ENCODE data around the gene MITF.

The MITF gene

GRCh38 chr3:69811452-69812401, 72.5 kb downstream of the MITF start:
- no peaks in the 10 kb centered on the region for H3K36me3 Mint-ChIP-seq (ENCODE audit: low read depth)
- DNase-seq (no peak), ATAC-seq (no peak)
- no peak overlapping the region for H3K27ac Mint-ChIP-seq
- H3K27me3 Mint-ChIP-seq = peaks cover 2% of the 10 kb centered on the region
- H3K4me3 Mint-ChIP-seq = no peak overlapping the region
- no peaks in the 10 kb centered on the region for H3K4me1 Mint-ChIP-seq
- H3K9me3 Mint-ChIP-seq = no peaks in the 10 kb centered on the region

DNA sequence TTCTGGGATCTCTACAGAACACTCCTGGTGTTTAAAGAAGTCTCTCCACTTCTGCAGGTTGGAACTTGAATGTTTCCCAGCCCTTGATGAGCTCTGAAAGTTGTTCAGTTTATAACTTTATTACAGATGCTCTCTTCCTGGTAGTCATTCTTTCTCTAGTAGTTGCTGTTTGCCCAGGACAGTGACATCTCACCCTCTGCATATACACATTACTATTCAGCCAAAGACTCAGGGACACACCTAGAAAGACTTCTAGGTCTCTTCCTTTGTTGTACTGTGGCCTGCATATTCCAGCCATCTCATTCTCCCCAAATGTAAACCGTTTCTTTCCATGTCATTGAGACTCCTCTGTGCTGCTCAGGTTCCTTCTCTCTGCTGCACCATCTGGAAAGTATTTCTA, 76.7 kb downstream of the MITF start:
- DNase-seq = no peak
- H3K27me3 Mint-ChIP-seq = peaks cover 2% of the 10 kb centered on the region
- no peak overlapping the region for H3K4me3 Mint-ChIP-seq
- no peaks in the 10 kb centered on the region for H3K36me3 Mint-ChIP-seq (ENCODE audit: low read depth)
- no peaks in the 10 kb centered on the region for H3K4me1 Mint-ChIP-seq
- no peak for ATAC-seq
- no peak overlapping the region for H3K27ac Mint-ChIP-seq
- H3K9me3 Mint-ChIP-seq = no peaks in the 10 kb centered on the region

DNA sequence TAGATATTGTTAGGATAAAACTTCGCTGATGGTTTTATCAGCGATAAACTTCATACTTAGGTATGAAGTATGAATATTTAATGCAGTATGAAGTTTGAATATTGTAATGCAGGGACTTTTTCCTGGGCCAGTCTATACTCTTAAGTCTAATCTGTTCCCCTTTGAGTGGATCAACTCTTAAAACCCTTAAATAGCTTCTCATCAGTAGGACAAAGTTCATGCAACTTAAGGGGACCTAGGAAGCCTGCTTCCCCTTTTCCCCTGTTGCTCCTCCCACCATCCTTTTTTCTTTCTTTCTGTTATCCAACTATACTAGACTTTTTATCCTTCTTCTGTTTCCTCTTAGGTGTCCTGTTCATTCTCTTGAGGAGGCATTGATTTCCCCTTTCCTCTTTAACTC, 78.7 kb downstream of the MITF start:
- Mint-ChIP-seq H3K4me3 (no peak overlapping the region), H3K27ac (no peak overlapping the region), H3K9me3 (no peaks in the 10 kb centered on the region), H3K27me3 (peaks cover 2% of the 10 kb centered on the region), H3K36me3 (ENCODE audit: low read depth) (no peaks in the 10 kb centered on the region), H3K4me1 (no peaks in the 10 kb centered on the region)
- ATAC-seq (no peak), DNase-seq (no peak)

DNA sequence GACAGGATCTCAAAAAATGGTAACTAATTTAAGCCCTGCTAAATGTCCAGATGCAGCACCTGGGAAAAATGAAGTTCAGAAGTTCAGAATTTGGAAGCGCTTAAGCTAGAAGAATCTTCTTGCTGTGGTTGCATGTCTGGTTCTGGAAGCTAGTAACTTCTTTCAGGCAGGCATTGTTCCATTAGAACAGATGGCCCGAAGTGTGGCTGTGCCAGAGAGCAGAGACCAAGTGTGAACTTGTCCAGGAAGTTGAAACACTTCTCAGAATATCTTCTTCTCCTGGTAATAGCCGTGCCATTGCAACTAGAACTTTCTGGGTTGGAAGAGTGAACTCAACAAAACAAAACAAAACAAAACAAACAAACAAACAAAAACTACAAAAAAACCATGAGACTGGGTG, 80.0 kb downstream of the MITF start:
- DNase-seq (no peak), ATAC-seq (no peak)
- Mint-ChIP-seq H3K27me3 (peaks cover 2% of the 10 kb centered on the region), H3K9me3 (no peaks in the 10 kb centered on the region), H3K27ac (no peak overlapping the region), H3K4me1 (no peaks in the 10 kb centered on the region), H3K4me3 (no peak overlapping the region), H3K36me3 (ENCODE audit: low read depth) (no peaks in the 10 kb centered on the region)

DNA sequence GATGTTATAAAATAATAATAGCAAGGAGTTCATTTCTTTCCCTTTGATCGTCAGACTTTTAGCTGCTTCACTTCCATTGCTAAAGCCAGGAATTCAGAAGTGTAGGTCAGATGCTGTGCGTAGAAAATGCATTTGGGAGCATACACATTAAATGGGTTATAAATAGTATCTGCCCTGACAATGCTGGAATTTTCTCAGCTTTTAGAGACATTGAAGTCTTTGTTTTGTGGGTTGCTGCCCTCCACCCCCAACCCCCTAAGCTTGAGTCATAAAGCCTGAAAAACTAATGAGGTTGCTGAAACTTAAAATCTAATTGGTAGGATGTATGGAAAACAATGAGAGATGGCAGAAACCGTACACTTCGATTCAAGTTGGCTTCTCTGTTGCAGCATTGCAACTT, 81.9 kb downstream of the MITF start:
- Mint-ChIP-seq H3K27ac (no peak overlapping the region), H3K27me3 (peaks cover 2% of the 10 kb centered on the region), H3K4me3 (no peak overlapping the region), H3K4me1 (no peaks in the 10 kb centered on the region), H3K9me3 (no peaks in the 10 kb centered on the region), H3K36me3 (ENCODE audit: low read depth) (no peaks in the 10 kb centered on the region)
- ATAC-seq (no peak), DNase-seq (no peak)

GRCh38 chr3:69823743-69824142, 84.5 kb downstream of the MITF start:
- no peak overlapping the region for H3K27ac Mint-ChIP-seq
- no peak for ATAC-seq
- peaks cover 2% of the 10 kb centered on the region for H3K27me3 Mint-ChIP-seq
- no peaks in the 10 kb centered on the region for H3K4me1 Mint-ChIP-seq
- no peak overlapping the region for H3K4me3 Mint-ChIP-seq
- H3K9me3 Mint-ChIP-seq = no peaks in the 10 kb centered on the region
- no peaks in the 10 kb centered on the region for H3K36me3 Mint-ChIP-seq (ENCODE audit: low read depth)
- no peak for DNase-seq

- H3K4me3 Mint-ChIP-seq = no peak overlapping the region
- no peak for ATAC-seq
- H3K36me3 Mint-ChIP-seq (ENCODE audit: low read depth) = no peaks in the 10 kb centered on the region
Measured at GRCh38 chr3:69825446-69825845, 86.2 kb downstream of the MITF start.

DNA sequence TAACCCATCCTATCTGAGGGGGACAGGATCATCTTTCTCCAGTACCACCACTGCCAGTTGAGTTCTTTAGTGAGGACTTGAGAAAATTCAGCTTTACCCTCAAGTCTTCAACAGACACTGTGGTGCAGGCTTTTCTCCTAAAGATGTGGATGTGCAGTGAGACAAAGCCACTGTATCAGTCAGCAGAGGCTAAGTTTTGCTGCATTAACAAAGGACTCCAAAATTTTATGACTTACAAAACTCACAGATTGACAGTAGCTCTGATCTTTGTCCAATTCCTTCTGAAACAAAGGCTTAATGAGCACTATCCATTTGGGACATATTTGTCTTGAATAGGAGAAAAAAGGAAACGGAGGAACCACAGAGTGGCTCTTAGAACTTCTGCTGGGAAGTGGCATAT, 87.9 kb downstream of the MITF start:
- Mint-ChIP-seq H3K4me1 (no peaks in the 10 kb centered on the region), H3K27me3 (no peaks in the 10 kb centered on the region), H3K27ac (no peak overlapping the region), H3K9me3 (no peaks in the 10 kb centered on the region), H3K4me3 (no peak overlapping the region), H3K36me3 (ENCODE audit: low read depth) (no peaks in the 10 kb centered on the region)
- DNase-seq (no peak), ATAC-seq (no peak)

More at GRCh38 chr3:69825446-69825845, 86.2 kb downstream of the MITF start:
- no peak overlapping the region for H3K27ac Mint-ChIP-seq
- H3K4me1 Mint-ChIP-seq = no peaks in the 10 kb centered on the region
- no peaks in the 10 kb centered on the region for H3K9me3 Mint-ChIP-seq
- peaks cover 2% of the 10 kb centered on the region for H3K27me3 Mint-ChIP-seq
- no peak for DNase-seq

GRCh38 chr3:69828817-69829216, 89.6 kb downstream of the MITF start:
- H3K9me3 Mint-ChIP-seq = peaks cover 4% of the 10 kb centered on the region

GRCh38 chr3:69830147-69830546, 90.9 kb downstream of the MITF start:
- H3K9me3 Mint-ChIP-seq = peaks cover 12% of the 10 kb centered on the region
- H3K27ac Mint-ChIP-seq = no peak overlapping the region
- H3K36me3 Mint-ChIP-seq (ENCODE audit: low read depth) = no peaks in the 10 kb centered on the region
- ATAC-seq (no peak), DNase-seq (no peak)
- no peaks in the 10 kb centered on the region for H3K4me1 Mint-ChIP-seq
- no peak overlapping the region for H3K4me3 Mint-ChIP-seq
- no peaks in the 10 kb centered on the region for H3K27me3 Mint-ChIP-seq

More at GRCh38 chr3:69828817-69829216, 89.6 kb downstream of the MITF start:
- H3K36me3 Mint-ChIP-seq (ENCODE audit: low read depth) = no peaks in the 10 kb centered on the region
- no peak overlapping the region for H3K27ac Mint-ChIP-seq
- ATAC-seq (no peak), DNase-seq (no peak)
- no peaks in the 10 kb centered on the region for H3K27me3 Mint-ChIP-seq
- H3K4me3 Mint-ChIP-seq = no peak overlapping the region
- no peaks in the 10 kb centered on the region for H3K4me1 Mint-ChIP-seq

GRCh38 chr3:69831737-69832136, 92.5 kb downstream of the MITF start:
- Mint-ChIP-seq H3K9me3 (peaks cover 19% of the 10 kb centered on the region), H3K36me3 (ENCODE audit: low read depth) (no peaks in the 10 kb centered on the region), H3K4me1 (no peaks in the 10 kb centered on the region), H3K4me3 (no peak overlapping the region), H3K27ac (no peak overlapping the region), H3K27me3 (no peaks in the 10 kb centered on the region)
- DNase-seq (no peak), ATAC-seq (no peak)

- H3K4me1 Mint-ChIP-seq = no peaks in the 10 kb centered on the region
- ATAC-seq (no peak), DNase-seq (no peak)
- H3K4me3 Mint-ChIP-seq = no peak overlapping the region
- no peaks in the 10 kb centered on the region for H3K36me3 Mint-ChIP-seq (ENCODE audit: low read depth)
- no peaks in the 10 kb centered on the region for H3K27me3 Mint-ChIP-seq
- H3K9me3 Mint-ChIP-seq = peaks cover 19% of the 10 kb centered on the region
- H3K27ac Mint-ChIP-seq = no peak overlapping the region
Measured at GRCh38 chr3:69833591-69833990, 94.3 kb downstream of the MITF start.

DNA sequence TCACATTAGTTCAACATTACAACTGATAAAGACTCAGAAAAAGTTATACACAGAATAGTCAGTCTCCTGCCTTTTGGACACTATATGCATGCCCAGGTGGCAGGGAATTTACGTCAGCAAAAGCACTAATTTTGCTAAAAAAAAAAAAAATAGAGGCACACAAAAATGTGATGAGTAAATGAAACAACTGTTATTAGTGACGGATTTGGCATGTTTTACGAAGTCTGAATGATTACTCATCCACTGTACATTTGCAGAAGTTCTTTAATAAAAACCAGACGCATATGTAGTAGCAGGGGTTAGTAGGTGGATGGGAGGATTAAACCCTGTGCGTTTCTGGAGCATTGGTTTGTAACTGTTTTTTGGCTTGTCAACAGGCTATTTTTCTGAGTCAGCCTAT, 99.0 kb downstream of the MITF start:
- Mint-ChIP-seq H3K4me3 (no peak overlapping the region), H3K27ac (no peak overlapping the region), H3K27me3 (no peaks in the 10 kb centered on the region), H3K4me1 (no peaks in the 10 kb centered on the region), H3K9me3 (peaks cover 19% of the 10 kb centered on the region), H3K36me3 (ENCODE audit: low read depth) (no peaks in the 10 kb centered on the region)
- ATAC-seq (no peak), DNase-seq (no peak)

DNA sequence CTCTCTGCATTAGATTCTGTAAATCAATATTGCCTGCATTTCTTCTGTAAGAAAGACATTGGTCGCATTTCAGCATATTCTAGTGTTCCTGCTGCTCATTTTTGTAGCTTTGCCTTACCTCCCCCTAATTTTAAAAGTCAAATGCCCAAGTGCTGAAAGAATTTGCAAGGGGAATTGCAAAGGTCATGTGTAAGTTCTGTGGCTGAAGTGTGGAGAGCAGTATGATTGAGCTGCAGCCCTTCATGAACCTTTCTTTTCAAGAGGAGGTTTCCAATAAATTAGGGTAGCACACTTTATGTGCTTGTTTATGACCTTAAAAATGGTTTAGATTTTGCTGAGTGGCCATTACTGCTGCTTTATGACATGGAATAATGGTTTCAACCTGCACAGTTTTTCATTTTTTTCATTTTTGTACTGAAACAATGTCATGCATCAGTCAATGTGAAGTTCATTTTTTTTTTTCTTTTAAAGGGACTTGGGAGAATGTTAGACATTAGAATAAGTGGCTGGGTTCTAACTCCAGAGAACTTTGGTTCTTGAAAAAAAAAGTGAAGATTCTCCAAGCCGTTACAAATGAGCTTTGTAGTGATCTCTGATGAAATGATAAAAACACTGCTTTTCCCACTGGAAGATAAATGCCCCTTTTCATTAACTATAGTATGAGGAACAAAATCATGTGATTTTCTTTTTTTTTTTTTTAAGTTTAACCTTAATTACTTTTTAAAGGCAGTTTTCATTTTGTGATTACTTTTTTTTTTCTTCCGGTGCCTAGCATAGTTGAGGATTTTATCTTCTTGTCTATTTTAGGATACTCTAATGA, 99.6 kb downstream of the MITF start:
- no peak overlapping the region for H3K4me3 Mint-ChIP-seq
- H3K27ac Mint-ChIP-seq = no peak overlapping the region
- ATAC-seq = no peak
- H3K9me3 Mint-ChIP-seq = peaks cover 14% of the 10 kb centered on the region
- no peaks in the 10 kb centered on the region for H3K36me3 Mint-ChIP-seq (ENCODE audit: low read depth)
- no peaks in the 10 kb centered on the region for H3K27me3 Mint-ChIP-seq
- DNase-seq = no peak
- H3K4me1 Mint-ChIP-seq = no peaks in the 10 kb centered on the region

DNA sequence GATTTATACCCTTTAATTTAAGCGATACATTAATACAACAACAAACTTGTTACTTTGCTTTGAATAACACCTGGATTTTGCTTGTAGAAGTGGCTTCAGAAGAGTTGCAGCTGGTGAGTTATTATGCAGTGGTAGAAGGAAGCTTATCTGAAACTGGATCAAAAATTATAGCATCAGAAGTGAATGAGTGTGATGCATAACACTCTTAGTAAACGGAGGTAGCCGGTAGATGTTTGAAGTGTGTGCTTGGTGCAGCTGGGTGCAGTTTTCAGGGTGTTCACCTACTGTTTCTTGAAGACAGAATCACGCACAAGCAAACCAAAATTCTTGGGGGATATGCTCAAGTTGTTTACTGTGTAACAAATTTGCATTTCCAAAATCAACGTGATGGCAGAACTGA, 103.1 kb downstream of the MITF start:
- Mint-ChIP-seq H3K9me3 (no peaks in the 10 kb centered on the region), H3K27me3 (peaks cover 2% of the 10 kb centered on the region), H3K4me1 (no peaks in the 10 kb centered on the region), H3K4me3 (no peak overlapping the region), H3K36me3 (ENCODE audit: low read depth) (no peaks in the 10 kb centered on the region), H3K27ac (no peak overlapping the region)
- no peak for DNase-seq
- ATAC-seq = no peak

All from activated naive CD8-positive, alpha-beta T cell treated with anti-CD3 and anti-CD28 coated beads, Interleukin-2, amount 50 U/mL, for 24 hours (primary cell).